Ramos (cell line): Measurements from ENCODE around the gene ZMYND8.
"Not testable (repeated sequence)": the region's sequence is repeated elsewhere in the genome, so short reads cannot be mapped to it uniquely, and the experiment has no call there.

ENCODE experiments used
- in situ Hi-C: fragments of 300-500 bp; cut with MboI; formaldehyde crosslinking; loops from one replicate; pipeline ENCODE4 v1.14.3; 2022; ENCODE audit warnings: low sequenced_read_pairs; ENCODE audit not compliant: unreplicated experiment

ZMYND8 gene

GRCh38 chr20:47316776-47317126, 39.7 kb downstream of the ZMYND8 start:
- in situ Hi-C loops: no loop called here

- in situ Hi-C loops: no loop called here
Observed at GRCh38 chr20:47315339-47316056, 41.0 kb downstream of the ZMYND8 start.

- in situ Hi-C loops: no loop called here
Observed at GRCh38 chr20:47314647-47315338, 41.7 kb downstream of the ZMYND8 start.

- in situ Hi-C loops: no loop called here
Observed at GRCh38 chr20:47311967-47312681, 44.4 kb downstream of the ZMYND8 start.

GRCh38 chr20:47311211-47311610, 45.3 kb downstream of the ZMYND8 start:
- in situ Hi-C loops: no loop called here

- in situ Hi-C loops: no loop called here
Observed at GRCh38 chr20:47310729-47311128, 45.8 kb downstream of the ZMYND8 start.

GRCh38 chr20:47309806-47310426, 46.6 kb downstream of the ZMYND8 start:
- in situ Hi-C loops: no loop called here

- in situ Hi-C loops: no loop called here
Observed at GRCh38 chr20:47309394-47309793, 47.1 kb downstream of the ZMYND8 start.

GRCh38 chr20:47307569-47307968, 48.9 kb downstream of the ZMYND8 start:
- in situ Hi-C loops: not testable (repeated sequence)

- in situ Hi-C loops: no loop called here
Observed at GRCh38 chr20:47306755-47307370, 49.6 kb downstream of the ZMYND8 start.

- in situ Hi-C loops: no loop called here
Observed at GRCh38 chr20:47306095-47306494, 50.4 kb downstream of the ZMYND8 start.

- in situ Hi-C loops: no loop called here
Observed at GRCh38 chr20:47305667-47306066, 50.8 kb downstream of the ZMYND8 start.

GRCh38 chr20:47304287-47304686, 52.2 kb downstream of the ZMYND8 start:
- in situ Hi-C loops: no loop called here

GRCh38 chr20:47303736-47304135, 52.8 kb downstream of the ZMYND8 start:
- in situ Hi-C loops: no loop called here

GRCh38 chr20:47300071-47300470, 56.4 kb downstream of the ZMYND8 start:
- in situ Hi-C loops: no loop called here

- in situ Hi-C loops: no loop called here
Observed at GRCh38 chr20:47298624-47299023, 57.9 kb downstream of the ZMYND8 start.

- in situ Hi-C loops: no loop called here
Observed at GRCh38 chr20:47297746-47298145, 58.8 kb downstream of the ZMYND8 start.

- in situ Hi-C loops: no loop called here
Observed at GRCh38 chr20:47296950-47297349, 59.5 kb downstream of the ZMYND8 start.

GRCh38 chr20:47295921-47296426, 60.5 kb downstream of the ZMYND8 start:
- in situ Hi-C loops: no loop called here

- in situ Hi-C loops: no loop called here
Observed at GRCh38 chr20:47295129-47295813, 61.2 kb downstream of the ZMYND8 start.
